ENCODE data around the gene RASA2.

The RASA2 gene

GRCh38 chr3:141643796-141644195 lies 157.0 kb downstream of the RASA2 start:
- no peak overlapping the region for H3K4me3 Mint-ChIP-seq
- H3K27me3 Mint-ChIP-seq: no peaks in the 10 kb centered on the region
- ATAC-seq: no peak
- H3K4me1 Mint-ChIP-seq: peaks cover 5% of the 10 kb centered on the region
- H3K36me3 Mint-ChIP-seq: no peaks in the 10 kb centered on the region
- no peaks in the 10 kb centered on the region for H3K9me3 Mint-ChIP-seq
- no peak overlapping the region for H3K27ac Mint-ChIP-seq

- Mint-ChIP-seq H3K27me3 (no peaks in the 10 kb centered on the region), H3K4me3 (no peak overlapping the region)
Measured at GRCh38 chr3:141644931-141645330, 158.1 kb downstream of the RASA2 start.

GRCh38 chr3:141646760-141647561 lies 160.1 kb downstream of the RASA2 start:
- Mint-ChIP-seq H3K4me1 (peaks cover 5% of the 10 kb centered on the region), H3K27ac (no peak overlapping the region), H3K9me3 (no peaks in the 10 kb centered on the region), H3K4me3 (no peak overlapping the region), H3K27me3 (no peaks in the 10 kb centered on the region), H3K36me3 (no peaks in the 10 kb centered on the region)
- no peak for ATAC-seq

More at GRCh38 chr3:141644931-141645330, 158.1 kb downstream of the RASA2 start:
- H3K4me1 Mint-ChIP-seq: peaks cover 5% of the 10 kb centered on the region
- H3K36me3 Mint-ChIP-seq: no peaks in the 10 kb centered on the region
- H3K9me3 Mint-ChIP-seq: no peaks in the 10 kb centered on the region
- no peak overlapping the region for H3K27ac Mint-ChIP-seq
- ATAC-seq: peak; percentile 47

GRCh38 chr3:141647562-141647915 lies 160.7 kb downstream of the RASA2 start:
- Mint-ChIP-seq H3K4me1 (peaks cover 5% of the 10 kb centered on the region), H3K4me3 (no peak overlapping the region), H3K27ac (no peak overlapping the region), H3K36me3 (no peaks in the 10 kb centered on the region), H3K27me3 (no peaks in the 10 kb centered on the region), H3K9me3 (no peaks in the 10 kb centered on the region)
- ATAC-seq: no peak

- ATAC-seq: no peak
Measured at GRCh38 chr3:141648055-141648910, 161.5 kb downstream of the RASA2 start.

GRCh38 chr3:141649871-141650270 lies 163.0 kb downstream of the RASA2 start:
- no peak overlapping the region for H3K27ac Mint-ChIP-seq
- H3K4me1 Mint-ChIP-seq: peaks cover 1% of the 10 kb centered on the region
- H3K36me3 Mint-ChIP-seq: no peaks in the 10 kb centered on the region
- H3K27me3 Mint-ChIP-seq: peaks cover 9% of the 10 kb centered on the region
- H3K4me3 Mint-ChIP-seq: no peak overlapping the region
- no peak for ATAC-seq
- no peaks in the 10 kb centered on the region for H3K9me3 Mint-ChIP-seq

More at GRCh38 chr3:141648055-141648910, 161.5 kb downstream of the RASA2 start:
- Mint-ChIP-seq H3K4me1 (peaks cover 5% of the 10 kb centered on the region), H3K27ac (no peak overlapping the region), H3K27me3 (no peaks in the 10 kb centered on the region), H3K9me3 (no peaks in the 10 kb centered on the region), H3K4me3 (no peak overlapping the region), H3K36me3 (no peaks in the 10 kb centered on the region)

GRCh38 chr3:141650783-141651182 lies 164.0 kb downstream of the RASA2 start:
- Mint-ChIP-seq H3K4me3 (no peak overlapping the region), H3K27ac (no peak overlapping the region), H3K9me3 (no peaks in the 10 kb centered on the region), H3K4me1 (no peaks in the 10 kb centered on the region), H3K36me3 (no peaks in the 10 kb centered on the region), H3K27me3 (peaks cover 9% of the 10 kb centered on the region)
- ATAC-seq: no peak

- Mint-ChIP-seq H3K36me3 (no peaks in the 10 kb centered on the region), H3K4me3 (no peak overlapping the region), H3K4me1 (no peaks in the 10 kb centered on the region), H3K27ac (no peak overlapping the region), H3K27me3 (peaks cover 11% of the 10 kb centered on the region), H3K9me3 (no peaks in the 10 kb centered on the region)
- no peak for ATAC-seq
Measured at GRCh38 chr3:141651409-141651808, 164.6 kb downstream of the RASA2 start.

GRCh38 chr3:141652349-141652748 lies 165.5 kb downstream of the RASA2 start:
- Mint-ChIP-seq H3K27me3 (peaks cover 20% of the 10 kb centered on the region), H3K36me3 (no peaks in the 10 kb centered on the region), H3K4me1 (no peaks in the 10 kb centered on the region), H3K4me3 (no peak overlapping the region), H3K27ac (no peak overlapping the region), H3K9me3 (peaks cover 4% of the 10 kb centered on the region)
- ATAC-seq: peak; percentile 17

- no peak for ATAC-seq
Measured at GRCh38 chr3:141653847-141654246, 167.0 kb downstream of the RASA2 start.

GRCh38 chr3:141655801-141656200 lies 169.0 kb downstream of the RASA2 start:
- H3K27me3 Mint-ChIP-seq: peaks cover 54% of the 10 kb centered on the region
- peaks cover 5% of the 10 kb centered on the region for H3K9me3 Mint-ChIP-seq
- no peak for ATAC-seq
- no peaks in the 10 kb centered on the region for H3K36me3 Mint-ChIP-seq
- H3K4me3 Mint-ChIP-seq: no peak overlapping the region
- no peak overlapping the region for H3K27ac Mint-ChIP-seq
- peaks cover 12% of the 10 kb centered on the region for H3K4me1 Mint-ChIP-seq

More at GRCh38 chr3:141653847-141654246, 167.0 kb downstream of the RASA2 start:
- Mint-ChIP-seq H3K27ac (no peak overlapping the region), H3K9me3 (peaks cover 5% of the 10 kb centered on the region), H3K4me1 (no peaks in the 10 kb centered on the region), H3K4me3 (no peak overlapping the region), H3K27me3 (peaks cover 35% of the 10 kb centered on the region), H3K36me3 (no peaks in the 10 kb centered on the region)

- Mint-ChIP-seq H3K27me3 (peaks cover 56% of the 10 kb centered on the region), H3K36me3 (no peaks in the 10 kb centered on the region), H3K9me3 (peaks cover 5% of the 10 kb centered on the region), H3K4me1 (peaks cover 12% of the 10 kb centered on the region), H3K4me3 (no peak overlapping the region), H3K27ac (no peak overlapping the region)
- ATAC-seq: no peak
Measured at GRCh38 chr3:141656771-141657170, 169.9 kb downstream of the RASA2 start.

GRCh38 chr3:141657516-141657915 lies 170.7 kb downstream of the RASA2 start:
- no peak overlapping the region for H3K4me3 Mint-ChIP-seq
- peaks cover 12% of the 10 kb centered on the region for H3K4me1 Mint-ChIP-seq
- no peaks in the 10 kb centered on the region for H3K36me3 Mint-ChIP-seq
- peaks cover 5% of the 10 kb centered on the region for H3K9me3 Mint-ChIP-seq
- H3K27ac Mint-ChIP-seq: no peak overlapping the region
- no peak for ATAC-seq
- H3K27me3 Mint-ChIP-seq: peaks cover 63% of the 10 kb centered on the region

- Mint-ChIP-seq H3K36me3 (no peaks in the 10 kb centered on the region), H3K9me3 (peaks cover 5% of the 10 kb centered on the region), H3K27me3 (peaks cover 70% of the 10 kb centered on the region), H3K4me1 (peaks cover 12% of the 10 kb centered on the region), H3K27ac (no peak overlapping the region), H3K4me3 (peak overlapping the region; percentile 61)
- ATAC-seq: peak; percentile 27
Measured at GRCh38 chr3:141659821-141660613, 173.2 kb downstream of the RASA2 start.

GRCh38 chr3:141660614-141660947 lies 173.8 kb downstream of the RASA2 start:
- Mint-ChIP-seq H3K27me3 (peaks cover 71% of the 10 kb centered on the region), H3K4me3 (no peak overlapping the region)

More at GRCh38 chr3:141660614-141660947, 173.8 kb downstream of the RASA2 start:
- H3K36me3 Mint-ChIP-seq: no peaks in the 10 kb centered on the region
- ATAC-seq: peak; percentile 24
- H3K27ac Mint-ChIP-seq: no peak overlapping the region
- H3K4me1 Mint-ChIP-seq: peaks cover 12% of the 10 kb centered on the region
- H3K9me3 Mint-ChIP-seq: peaks cover 9% of the 10 kb centered on the region

Measured in stimulated activated memory B cell treated with anti-CD40 and anti-IgM and Interleukin-4, amounts not matched to agents 10 μg/mL and 1 μg/mL and 100 μg/mL, for 72 hours (primary cell).